Islet of Langerhans (tissue), 1 donor: ENCODE results near the gene ADAMTS6.
A peak's percentile ranks its signal among the peaks of the same experiment; 100 is the strongest.

Source experiments
- FAIRE-seq: peaks from one replicate; lab custom pipeline; 2011; peaks lifted over from hg19 to GRCh38; lab: Jason Lieb, UNC

Gene ADAMTS6

GRCh38 chr5:65271906-65272305 lies 209.8 kb downstream of the ADAMTS6 start:
- no peak for FAIRE-seq

GRCh38 chr5:65268525-65268924 lies 213.2 kb downstream of the ADAMTS6 start:
- FAIRE-seq = no peak

- FAIRE-seq = no peak
These were observed 217.3 kb downstream of the ADAMTS6 start for GRCh38 chr5:65264420-65264819.

GRCh38 chr5:65263321-65263720 lies 218.4 kb downstream of the ADAMTS6 start:
- no peak for FAIRE-seq

GRCh38 chr5:65262649-65263059 lies 219.1 kb downstream of the ADAMTS6 start:
- FAIRE-seq = no peak

- no peak for FAIRE-seq
These were observed 219.6 kb downstream of the ADAMTS6 start for GRCh38 chr5:65262096-65262495.

DNA sequence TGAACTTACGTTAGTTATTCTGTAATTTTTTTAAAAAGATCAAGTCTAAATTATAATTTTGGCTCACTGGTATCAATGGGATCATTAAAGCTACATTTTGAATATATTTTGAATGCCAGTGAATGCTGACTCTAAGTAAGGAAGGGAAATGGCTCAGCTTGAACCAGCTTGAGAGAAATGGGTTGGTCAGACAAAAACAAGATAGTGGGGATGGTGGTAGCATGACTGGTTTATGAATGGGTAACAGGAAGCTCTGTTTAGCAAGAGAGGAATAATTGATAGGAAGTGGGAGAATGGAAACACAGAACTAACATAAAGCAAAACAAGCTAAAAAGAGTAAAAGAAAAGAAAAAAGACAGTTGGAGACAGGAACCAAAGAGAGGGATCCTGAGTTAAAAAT lies 220.2 kb downstream of the ADAMTS6 start:
- no peak for FAIRE-seq

DNA sequence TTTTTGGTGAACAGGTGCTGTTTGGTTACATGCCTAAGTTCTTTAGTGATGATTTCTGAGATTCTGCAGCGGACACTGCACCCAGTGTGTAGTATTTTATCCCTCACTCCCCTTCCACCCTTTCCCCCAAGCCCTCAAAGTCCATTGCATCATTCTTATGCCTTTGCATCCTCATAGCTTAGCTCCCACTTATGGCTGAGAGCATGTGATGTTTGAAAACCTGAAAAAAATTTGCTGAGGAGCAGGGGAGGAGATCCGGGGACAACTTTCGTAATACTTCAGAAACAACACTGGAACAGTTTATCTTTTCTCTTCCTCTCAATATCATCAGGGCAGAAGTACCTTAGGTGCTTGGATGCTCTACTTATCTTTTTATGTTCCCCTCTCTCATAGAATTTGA lies 226.4 kb downstream of the ADAMTS6 start:
- FAIRE-seq = no peak

DNA sequence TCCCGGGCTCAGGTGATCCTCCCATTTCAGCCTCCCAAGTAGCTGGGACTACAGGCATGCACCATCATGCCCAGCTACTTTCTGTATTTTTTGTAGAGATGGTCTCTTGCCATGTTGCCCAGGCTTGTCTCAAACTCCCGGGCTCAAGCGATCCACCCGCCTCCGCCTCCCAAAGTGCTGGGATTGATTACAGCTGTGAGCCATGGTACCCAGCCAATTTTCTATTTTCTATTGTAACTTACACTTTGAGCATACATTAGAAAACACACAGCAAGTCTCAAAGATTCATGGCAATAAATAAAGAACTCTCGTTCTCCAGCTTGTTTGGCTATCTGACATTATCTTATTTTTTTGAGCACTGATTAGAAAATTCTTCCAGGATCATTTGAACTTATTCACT lies 228.7 kb downstream of the ADAMTS6 start:
- no peak for FAIRE-seq

DNA sequence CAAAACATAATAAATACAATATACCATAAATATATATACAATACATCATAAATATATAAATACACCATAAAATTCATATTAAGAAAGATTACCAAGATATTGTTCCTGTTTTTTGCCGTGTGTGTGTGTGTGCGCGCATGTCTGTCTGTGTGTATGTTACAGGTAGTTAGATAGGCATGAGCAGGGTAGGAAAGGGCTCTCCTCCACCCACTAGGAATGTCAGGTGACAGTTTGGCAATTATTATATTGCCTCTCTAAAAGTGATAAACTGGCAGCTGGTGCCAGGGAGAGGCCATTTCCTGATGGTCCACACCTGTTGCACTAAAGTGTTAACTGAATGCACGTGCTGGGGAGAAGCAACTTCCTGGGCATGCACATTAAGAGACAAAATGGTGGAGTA lies 232.8 kb downstream of the ADAMTS6 start:
- no peak for FAIRE-seq

GRCh38 chr5:65247594-65247993 lies 234.1 kb downstream of the ADAMTS6 start:
- FAIRE-seq = no peak

DNA sequence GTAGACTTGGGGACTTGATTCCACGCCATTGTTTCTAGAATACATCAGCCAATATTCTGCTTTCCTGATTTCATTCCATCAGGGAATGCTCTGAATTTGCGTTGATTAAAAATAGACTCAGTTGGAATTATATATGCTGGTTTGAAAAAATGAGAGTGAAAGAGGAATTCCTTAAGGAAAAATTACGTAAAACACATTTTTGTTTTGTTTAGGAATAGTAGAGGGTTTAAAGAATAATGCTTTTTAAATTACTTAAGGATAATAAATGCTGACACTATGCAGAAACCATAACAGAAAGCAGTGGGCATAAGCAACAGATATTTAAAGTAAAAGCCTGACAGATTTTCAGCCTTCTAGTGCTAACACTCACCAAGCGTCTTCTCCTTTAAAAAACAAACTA lies 235.0 kb downstream of the ADAMTS6 start:
- no peak for FAIRE-seq

DNA sequence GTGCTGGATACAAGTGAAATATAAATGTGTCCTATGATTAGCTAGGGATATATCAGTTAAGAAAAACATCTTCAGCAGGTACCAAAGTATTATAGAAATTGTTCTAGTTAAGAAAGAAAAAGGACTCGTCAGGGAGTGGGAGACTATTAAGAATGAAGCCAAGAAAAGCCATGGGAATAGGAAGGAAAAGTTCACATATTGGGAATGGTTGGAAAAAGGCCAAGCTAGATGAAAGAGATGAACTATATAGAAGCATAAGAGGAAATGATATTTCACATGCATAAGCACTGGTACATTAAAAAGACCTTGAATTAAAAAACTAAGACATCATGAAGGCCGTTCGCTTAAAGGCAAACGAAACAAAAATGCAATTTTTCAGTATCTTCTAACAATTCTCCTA lies 237.7 kb downstream of the ADAMTS6 start:
- no peak for FAIRE-seq

GRCh38 chr5:65243161-65243560 lies 238.6 kb downstream of the ADAMTS6 start:
- no peak for FAIRE-seq

DNA sequence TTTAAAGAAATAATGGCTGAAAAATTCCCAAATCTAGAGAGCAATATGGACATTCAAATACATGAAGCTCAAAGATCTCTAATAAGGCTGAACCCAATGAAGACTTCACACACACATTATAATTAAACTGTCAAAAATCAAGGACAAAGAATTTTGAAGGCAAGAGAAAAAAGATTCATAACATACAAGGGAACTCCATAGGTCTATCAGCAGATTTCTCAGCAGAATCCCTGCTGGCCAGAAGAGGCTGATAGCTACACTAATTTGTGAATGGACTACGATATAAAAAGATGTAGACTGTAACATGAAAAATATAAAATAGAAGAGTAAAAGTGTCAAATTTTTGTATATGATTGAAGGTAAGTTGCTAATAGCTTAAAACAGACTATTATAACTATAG lies 251.9 kb downstream of the ADAMTS6 start:
- peak; percentile 62 for FAIRE-seq

GRCh38 chr5:65213921-65214525 lies 267.7 kb downstream of the ADAMTS6 start:
- FAIRE-seq = no peak

DNA sequence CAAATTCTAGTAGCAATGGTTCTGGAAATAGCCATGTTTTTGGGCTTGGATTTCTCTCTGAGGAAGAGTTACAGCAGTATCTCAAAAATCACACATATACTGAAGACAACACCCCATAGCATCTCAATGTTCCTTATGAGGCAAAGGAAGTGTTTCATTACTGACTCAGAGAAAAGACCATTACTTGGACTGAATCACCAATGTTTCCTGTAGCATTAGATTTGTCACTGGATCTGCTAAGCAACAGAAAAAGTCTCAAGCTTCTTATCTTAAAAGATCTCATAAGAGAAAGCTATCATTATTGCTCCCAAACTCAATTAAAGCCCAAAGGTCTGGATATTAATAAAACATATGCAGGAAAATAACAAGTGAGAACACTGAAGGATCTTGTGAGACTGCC lies 272.4 kb downstream of the ADAMTS6 start:
- no peak for FAIRE-seq

- no peak for FAIRE-seq
These were observed 276.8 kb downstream of the ADAMTS6 start for GRCh38 chr5:65204966-65205365.

DNA sequence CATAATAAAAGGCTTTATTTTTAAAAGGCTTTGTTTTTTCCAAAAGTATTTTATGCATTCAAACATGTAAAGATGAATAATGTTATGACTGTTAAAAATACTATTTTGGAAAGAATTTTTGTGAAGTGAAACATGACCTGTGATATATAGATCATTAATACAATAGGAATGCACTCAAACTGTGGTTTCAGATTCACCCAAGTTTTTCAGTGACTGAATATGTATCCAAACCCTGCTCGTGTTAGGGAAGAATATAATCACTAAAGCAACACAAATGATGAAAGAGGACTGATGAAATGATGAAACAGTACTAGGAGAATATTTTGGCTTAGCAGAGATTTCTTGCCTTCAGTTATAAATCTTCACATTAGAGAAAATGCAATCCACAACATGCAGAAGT lies 278.0 kb downstream of the ADAMTS6 start:
- FAIRE-seq = no peak

DNA sequence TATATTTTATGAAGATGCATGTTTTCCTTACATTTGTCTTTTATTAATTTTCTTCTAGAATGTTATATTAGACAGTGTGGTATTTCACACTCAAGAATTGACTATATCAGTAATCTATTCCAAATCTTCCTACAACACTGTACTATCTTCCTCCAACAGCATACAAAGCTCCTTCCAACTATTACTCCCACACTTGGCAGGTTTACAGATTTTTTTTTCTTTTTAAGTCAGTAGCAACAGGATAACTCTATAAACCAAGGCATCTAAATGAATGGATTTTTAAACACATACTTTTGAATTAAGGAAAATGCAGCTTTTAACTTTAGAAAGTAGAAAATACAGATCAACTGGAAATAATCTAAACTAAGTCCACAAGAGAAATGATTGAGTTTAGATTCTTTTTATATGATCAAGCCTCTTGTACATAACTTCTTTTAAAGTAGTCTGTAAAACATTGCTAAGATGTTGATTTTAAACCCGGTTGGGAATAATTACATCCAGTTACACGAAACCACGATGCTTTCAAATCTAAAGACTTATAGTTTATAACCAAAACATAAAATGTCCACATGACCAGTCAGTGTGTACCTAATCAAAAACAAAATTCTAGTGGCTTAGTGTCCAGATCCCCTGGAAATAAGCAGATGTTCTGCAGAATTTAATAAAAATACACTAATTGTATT lies 281.6 kb downstream of the ADAMTS6 start:
- no peak for FAIRE-seq

- no peak for FAIRE-seq
These were observed 283.1 kb downstream of the ADAMTS6 start for GRCh38 chr5:65198456-65199120.

DNA sequence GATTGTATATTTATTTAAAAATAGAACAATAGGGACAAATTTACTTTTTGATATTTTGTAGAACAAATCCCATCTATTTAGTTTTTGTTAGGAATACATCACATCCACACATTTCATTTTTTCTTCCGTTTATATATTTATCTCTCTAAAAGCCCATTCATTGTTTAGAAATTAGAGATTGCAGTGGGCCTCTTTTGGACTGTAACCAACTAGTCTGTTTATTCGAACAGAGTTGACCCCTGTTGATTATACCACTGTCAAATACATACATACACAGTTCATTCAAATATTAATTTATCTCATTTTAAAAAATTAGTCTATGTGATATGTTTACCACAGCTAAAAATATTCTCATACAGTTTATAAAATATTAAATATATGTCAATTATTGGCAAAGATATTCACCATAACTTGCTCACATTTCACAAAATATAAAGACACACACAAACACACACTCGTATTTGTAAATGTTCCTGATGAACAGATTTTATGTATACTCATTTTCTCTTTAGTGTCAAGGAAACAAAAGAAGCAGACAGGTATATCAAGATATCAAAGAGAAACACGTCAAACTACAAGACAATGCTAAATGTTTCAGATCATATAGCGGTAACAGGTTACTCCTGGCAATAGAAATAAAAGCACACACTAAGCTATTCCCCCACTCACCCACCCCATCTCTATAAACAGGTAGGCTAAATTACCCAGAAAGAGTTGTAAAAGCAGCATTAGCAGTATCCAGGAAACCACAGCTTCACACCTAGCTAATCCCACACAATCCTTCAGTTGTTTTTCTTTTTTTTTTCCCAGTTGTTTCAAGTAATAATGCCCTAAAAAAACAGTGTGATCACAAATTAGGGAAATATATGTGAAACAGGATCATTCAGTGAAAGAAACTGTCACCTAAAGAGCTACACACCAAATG lies 283.9 kb downstream of the ADAMTS6 start:
- FAIRE-seq = peak; percentile 24

GRCh38 chr5:65194871-65195270 lies 286.8 kb downstream of the ADAMTS6 start:
- no peak for FAIRE-seq
